ENCODE measurements around the gene TMEM145.
"Not testable (repeated sequence)": the region's sequence is repeated elsewhere in the genome, so short reads cannot be mapped to it uniquely, and the experiment has no call there.

Gene TMEM145

GRCh38 chr19:42335374-42335936 lies 22.3 kb downstream of the TMEM145 start:
- no peak overlapping the region for H3K9ac ChIP-seq (ENCODE audit: low read length)
- no peaks in the 10 kb centered on the region for H3K9me3 ChIP-seq (ENCODE audit: control insufficient read depth, low read length)
- no peaks in the 10 kb centered on the region for H3K36me3 ChIP-seq (ENCODE audit: control insufficient read depth, insufficient read depth, low read length)

GRCh38 chr19:42335971-42336370 lies 22.9 kb downstream of the TMEM145 start:
- H3K4me3 ChIP-seq (ENCODE audit: low read length), result no peak overlapping the region
- no peaks in the 10 kb centered on the region for H3K4me1 ChIP-seq (ENCODE audit: control insufficient read depth, insufficient read depth, low read length)
- H3K9ac ChIP-seq (ENCODE audit: low read length), result no peak overlapping the region
- H3K27me3 ChIP-seq (ENCODE audit: control insufficient read depth, insufficient read depth, low read length), result no peaks in the 10 kb centered on the region
- H3K36me3 ChIP-seq (ENCODE audit: control insufficient read depth, insufficient read depth, low read length), result no peaks in the 10 kb centered on the region
- no peaks in the 10 kb centered on the region for H3K9me3 ChIP-seq (ENCODE audit: control insufficient read depth, low read length)

More at GRCh38 chr19:42335374-42335936, 22.3 kb downstream of the TMEM145 start:
- Histone ChIP-seq H3K27me3 (ENCODE audit: control insufficient read depth, insufficient read depth, low read length) (no peaks in the 10 kb centered on the region), H3K4me1 (ENCODE audit: control insufficient read depth, insufficient read depth, low read length) (no peaks in the 10 kb centered on the region), H3K4me3 (ENCODE audit: low read length) (no peak overlapping the region)

- H3K36me3 ChIP-seq (ENCODE audit: control insufficient read depth, insufficient read depth, low read length); H3K4me1 ChIP-seq (ENCODE audit: control insufficient read depth, insufficient read depth, low read length); H3K9me3 ChIP-seq (ENCODE audit: control insufficient read depth, low read length); H3K4me3 ChIP-seq (ENCODE audit: low read length); H3K9ac ChIP-seq (ENCODE audit: low read length); H3K27me3 ChIP-seq (ENCODE audit: control insufficient read depth, insufficient read depth, low read length): not testable (repeated sequence)
Measured at GRCh38 chr19:42339126-42339860, 26.2 kb downstream of the TMEM145 start.

- H3K4me3 ChIP-seq (ENCODE audit: low read length); H3K9me3 ChIP-seq (ENCODE audit: control insufficient read depth, low read length); H3K36me3 ChIP-seq (ENCODE audit: control insufficient read depth, insufficient read depth, low read length); H3K4me1 ChIP-seq (ENCODE audit: control insufficient read depth, insufficient read depth, low read length); H3K9ac ChIP-seq (ENCODE audit: low read length); H3K27me3 ChIP-seq (ENCODE audit: control insufficient read depth, insufficient read depth, low read length): not testable (repeated sequence)
Measured at GRCh38 chr19:42339922-42340321, 26.8 kb downstream of the TMEM145 start.

- Histone ChIP-seq H3K36me3 (ENCODE audit: control insufficient read depth, insufficient read depth, low read length) (no peaks in the 10 kb centered on the region), H3K4me3 (ENCODE audit: low read length) (no peak overlapping the region), H3K9me3 (ENCODE audit: control insufficient read depth, low read length) (no peaks in the 10 kb centered on the region), H3K4me1 (ENCODE audit: control insufficient read depth, insufficient read depth, low read length) (no peaks in the 10 kb centered on the region), H3K9ac (ENCODE audit: low read length) (no peak overlapping the region), H3K27me3 (ENCODE audit: control insufficient read depth, insufficient read depth, low read length) (no peaks in the 10 kb centered on the region)
Measured at GRCh38 chr19:42343344-42344110, 30.4 kb downstream of the TMEM145 start.

GRCh38 chr19:42344336-42344893 lies 31.3 kb downstream of the TMEM145 start:
- H3K36me3 ChIP-seq (ENCODE audit: control insufficient read depth, insufficient read depth, low read length), result no peaks in the 10 kb centered on the region

GRCh38 chr19:42345191-42345812 lies 32.2 kb downstream of the TMEM145 start:
- Histone ChIP-seq H3K36me3 (ENCODE audit: control insufficient read depth, insufficient read depth, low read length) (no peaks in the 10 kb centered on the region), H3K27me3 (ENCODE audit: control insufficient read depth, insufficient read depth, low read length) (no peaks in the 10 kb centered on the region), H3K9ac (ENCODE audit: low read length) (no peak overlapping the region), H3K4me3 (ENCODE audit: low read length) (no peak overlapping the region), H3K9me3 (ENCODE audit: control insufficient read depth, low read length) (no peaks in the 10 kb centered on the region), H3K4me1 (ENCODE audit: control insufficient read depth, insufficient read depth, low read length) (no peaks in the 10 kb centered on the region)

More at GRCh38 chr19:42344336-42344893, 31.3 kb downstream of the TMEM145 start:
- Histone ChIP-seq H3K9ac (ENCODE audit: low read length) (no peak overlapping the region), H3K27me3 (ENCODE audit: control insufficient read depth, insufficient read depth, low read length) (no peaks in the 10 kb centered on the region), H3K9me3 (ENCODE audit: control insufficient read depth, low read length) (no peaks in the 10 kb centered on the region), H3K4me3 (ENCODE audit: low read length) (no peak overlapping the region), H3K4me1 (ENCODE audit: control insufficient read depth, insufficient read depth, low read length) (no peaks in the 10 kb centered on the region)

- no peaks in the 10 kb centered on the region for H3K36me3 ChIP-seq (ENCODE audit: control insufficient read depth, insufficient read depth, low read length)
- no peaks in the 10 kb centered on the region for H3K27me3 ChIP-seq (ENCODE audit: control insufficient read depth, insufficient read depth, low read length)
- no peak overlapping the region for H3K9ac ChIP-seq (ENCODE audit: low read length)
- no peaks in the 10 kb centered on the region for H3K9me3 ChIP-seq (ENCODE audit: control insufficient read depth, low read length)
- H3K4me1 ChIP-seq (ENCODE audit: control insufficient read depth, insufficient read depth, low read length), result no peaks in the 10 kb centered on the region
- no peak overlapping the region for H3K4me3 ChIP-seq (ENCODE audit: low read length)
Measured at GRCh38 chr19:42348211-42348610, 35.1 kb downstream of the TMEM145 start.

- H3K36me3 ChIP-seq (ENCODE audit: control insufficient read depth, insufficient read depth, low read length), result no peaks in the 10 kb centered on the region
Measured at GRCh38 chr19:42349378-42350107, 36.4 kb downstream of the TMEM145 start.

GRCh38 chr19:42350417-42350816 lies 37.3 kb downstream of the TMEM145 start:
- Histone ChIP-seq H3K36me3 (ENCODE audit: control insufficient read depth, insufficient read depth, low read length) (no peaks in the 10 kb centered on the region), H3K9ac (ENCODE audit: low read length) (no peak overlapping the region), H3K9me3 (ENCODE audit: control insufficient read depth, low read length) (no peaks in the 10 kb centered on the region), H3K4me1 (ENCODE audit: control insufficient read depth, insufficient read depth, low read length) (no peaks in the 10 kb centered on the region), H3K27me3 (ENCODE audit: control insufficient read depth, insufficient read depth, low read length) (no peaks in the 10 kb centered on the region), H3K4me3 (ENCODE audit: low read length) (no peak overlapping the region)

More at GRCh38 chr19:42349378-42350107, 36.4 kb downstream of the TMEM145 start:
- Histone ChIP-seq H3K9ac (ENCODE audit: low read length) (no peak overlapping the region), H3K9me3 (ENCODE audit: control insufficient read depth, low read length) (no peaks in the 10 kb centered on the region), H3K27me3 (ENCODE audit: control insufficient read depth, insufficient read depth, low read length) (no peaks in the 10 kb centered on the region), H3K4me1 (ENCODE audit: control insufficient read depth, insufficient read depth, low read length) (no peaks in the 10 kb centered on the region), H3K4me3 (ENCODE audit: low read length) (no peak overlapping the region)

- Histone ChIP-seq H3K9me3 (ENCODE audit: control insufficient read depth, low read length) (no peaks in the 10 kb centered on the region), H3K27me3 (ENCODE audit: control insufficient read depth, insufficient read depth, low read length) (no peaks in the 10 kb centered on the region), H3K36me3 (ENCODE audit: control insufficient read depth, insufficient read depth, low read length) (peaks cover 1% of the 10 kb centered on the region), H3K9ac (ENCODE audit: low read length) (no peak overlapping the region), H3K4me1 (ENCODE audit: control insufficient read depth, insufficient read depth, low read length) (no peaks in the 10 kb centered on the region), H3K4me3 (ENCODE audit: low read length) (no peak overlapping the region)
Measured at GRCh38 chr19:42351079-42351735, 38.1 kb downstream of the TMEM145 start.
